CD4-positive, CD25-positive, alpha-beta regulatory T cell (primary cell): Measurements from ENCODE around the gene ZIC4. TPM values are rescaled to one million over a fixed set of nuclear protein-coding genes. Genes with fewer than 3 reads are reported as not detected.
A peak's percentile ranks its signal among the peaks of the same experiment; 100 is the strongest.

Experiments
- ATAC-seq, 2 donors: fragments of 150-1000 bp; cut with Tn5 transposase; one replicate each; pipeline ENCODE4 v1.10.0; 2021; ENCODE audit warnings: low read depth in 2 of 2, moderate number of reproducible peaks in 2 of 2, moderate library complexity in 1 of 2
- DNase-seq, 3 donors: peaks; one replicate each; pipeline versions ENCODE4 v3.0.0 to v3.0.0-alpha.2; 2012 to 2022; ENCODE audit warnings: mixed read lengths in 1 of 3
- H3K27ac ChIP-seq: one replicate; pipeline ENCODE4 v1.7.0; 2013; ENCODE audit warnings: mild to moderate bottlenecking, low read length; ENCODE audit not compliant: insufficient read depth, poor library complexity, severe bottlenecking
- H3K27me3 ChIP-seq: one replicate; pipeline ENCODE4 v1.7.0; 2013; ENCODE audit warnings: low read length; ENCODE audit not compliant: control insufficient read depth, insufficient read depth
- H3K36me3 ChIP-seq: one replicate; pipeline ENCODE4 v1.7.0; 2013; ENCODE audit warnings: mild to moderate bottlenecking, low read length, moderate library complexity; ENCODE audit not compliant: control insufficient read depth, insufficient read depth
- H3K4me1 ChIP-seq: 2 replicates; pipeline ENCODE4 v1.7.0; 2013; ENCODE audit warnings: mild to moderate bottlenecking, low read length; ENCODE audit not compliant: insufficient read depth, control insufficient read depth, poor library complexity, severe bottlenecking
- H3K4me3 ChIP-seq: one replicate; pipeline ENCODE4 v1.7.0; 2013; ENCODE audit warnings: low read depth, mild to moderate bottlenecking, low read length, moderate library complexity
- H3K9me3 ChIP-seq, 2 experiments: 1 replicate in 1 of 2; 2 replicates in 1 of 2; pipeline ENCODE4 v1.7.0; 2013; ENCODE audit warnings: low read length in 2 of 2, mild to moderate bottlenecking in 1 of 2, moderate library complexity in 1 of 2; ENCODE audit not compliant: control insufficient read depth in 2 of 2
- H3K27ac Mint-ChIP-seq, 3 donors: one replicate each; pipeline ENCODE4 v1.8.0; 2020 to 2022; ENCODE audit warnings: mild to moderate bottlenecking in 3 of 3, mixed read lengths in 3 of 3, moderate library complexity in 2 of 3
- H3K27me3 Mint-ChIP-seq: one replicate; pipeline ENCODE4 v1.8.0; 2022; ENCODE audit warnings: mild to moderate bottlenecking, mixed read lengths
- H3K36me3 Mint-ChIP-seq: one replicate; pipeline ENCODE4 v1.8.0; 2020; ENCODE audit warnings: mixed read lengths
- H3K4me1 Mint-ChIP-seq, 4 donors: one replicate each; pipeline ENCODE4 v1.8.0; 2020 to 2022; ENCODE audit warnings: mixed read lengths in 4 of 4, mild to moderate bottlenecking in 1 of 4
- H3K4me3 Mint-ChIP-seq, 4 donors: one replicate each; pipeline ENCODE4 v1.8.0; 2020 to 2022; ENCODE audit warnings: mild to moderate bottlenecking in 4 of 4, mixed read lengths in 4 of 4, moderate library complexity in 3 of 4
- H3K9me3 Mint-ChIP-seq, 7 donors: one replicate each; pipeline ENCODE4 v1.8.0; 2020 to 2022; ENCODE audit warnings: mixed read lengths in 7 of 7, mild to moderate bottlenecking in 3 of 7, moderate library complexity in 2 of 7
- polyA plus RNA-seq, 4 donors: library from polyadenylated mRNA; unstranded; fragments of 300-500 nt; fragmentation: Illumina TruSeq; gene quantifications; one replicate each; pipeline ENCODE4 v1.2.3, GENCODE V29; 2021
- total RNA-seq: library from RNA; stranded (reverse); gene quantifications from one replicate; pipeline ENCODE4 v1.2.3, GENCODE V29; 2022

ZIC4 gene
- total and polyA plus RNA-seq, 5 donors from 2014 or later = not detected

DNA sequence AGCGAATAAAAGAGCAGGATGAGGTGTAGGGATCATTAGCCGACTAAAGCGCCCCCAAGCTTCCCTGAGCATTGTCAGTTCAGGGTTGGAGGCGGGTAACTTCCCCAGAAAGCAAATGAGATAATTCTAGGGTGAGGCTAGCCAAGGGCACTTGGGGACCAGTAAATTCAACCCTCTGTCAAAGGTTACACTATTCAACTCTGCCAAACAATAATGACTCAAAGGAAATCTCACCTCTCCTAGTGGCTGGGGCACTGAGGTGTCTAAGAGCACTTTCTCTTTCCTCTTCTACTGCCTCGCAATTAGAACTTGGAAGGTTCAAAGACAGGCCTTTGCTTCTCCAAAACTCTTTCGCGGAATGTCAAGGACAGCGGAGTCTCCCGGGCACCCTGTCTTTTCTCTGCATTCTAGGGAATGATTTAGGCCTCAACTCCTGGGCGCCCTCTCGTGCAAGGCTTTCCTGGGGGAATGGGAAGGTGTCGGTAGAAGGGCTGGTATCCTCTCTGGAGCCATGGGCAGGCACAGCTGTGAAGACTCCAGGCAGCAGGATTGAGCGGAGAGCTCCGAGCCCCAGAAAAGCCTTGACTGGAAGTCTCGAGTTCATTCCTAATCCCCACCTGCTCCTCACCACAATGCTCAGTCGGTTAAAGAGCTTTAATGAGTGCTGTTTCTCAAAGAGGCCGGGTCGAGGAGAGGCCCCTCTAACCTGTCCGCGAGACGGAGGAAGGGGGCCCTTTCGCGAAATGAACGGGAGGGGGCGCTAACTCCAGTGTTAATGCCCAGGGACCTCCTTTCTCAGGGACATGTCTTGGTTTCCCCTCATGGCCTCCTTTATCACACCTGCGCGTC lies 21.9 kb downstream of the ZIC4 start:
- Mint-ChIP-seq H3K36me3 (no peaks in the 10 kb centered on the region), H3K27me3 (peaks cover 77% of the 10 kb centered on the region), H3K4me1 (peaks cover 0 to 4% (median 0%) of the 10 kb centered on the region in 4 donors), H3K27ac (no peak overlapping the region), H3K4me3 (no peak overlapping the region), H3K9me3 (peaks cover 0 to 25% (median 0%) of the 10 kb centered on the region in 7 donors)
- DNase-seq (no peak), ATAC-seq (no peak)
- no peaks in the 10 kb centered on the region for H3K36me3 ChIP-seq
- peaks cover 59% of the 10 kb centered on the region for H3K27me3 ChIP-seq
- no peak overlapping the region for H3K4me3 ChIP-seq
- H3K4me1 ChIP-seq = no peaks in the 10 kb centered on the region
- no peaks in the 10 kb centered on the region for H3K9me3 ChIP-seq
- H3K27ac ChIP-seq = no peak overlapping the region

- no peaks in the 10 kb centered on the region for H3K36me3 ChIP-seq
- DNase-seq (no peak), ATAC-seq (no peak)
- Mint-ChIP-seq H3K36me3 (no peaks in the 10 kb centered on the region), H3K9me3 (peaks cover 0 to 26% (median 0%) of the 10 kb centered on the region in 7 donors), H3K4me1 (peaks cover 0 to 4% (median 0%) of the 10 kb centered on the region in 4 donors), H3K27me3 (peaks cover 77% of the 10 kb centered on the region), H3K27ac (no peak overlapping the region), H3K4me3 (no peak overlapping the region)
- peaks cover 60% of the 10 kb centered on the region for H3K27me3 ChIP-seq
- no peaks in the 10 kb centered on the region for H3K4me1 ChIP-seq
- H3K4me3 ChIP-seq = no peak overlapping the region
- H3K27ac ChIP-seq = no peak overlapping the region
- peaks cover 0 to 3% of the 10 kb centered on the region in 2 experiments for H3K9me3 ChIP-seq
Measured at GRCh38 chr3:147383617-147384016, 22.7 kb downstream of the ZIC4 start.

GRCh38 chr3:147381596-147381995 lies 24.7 kb downstream of the ZIC4 start:
- Histone ChIP-seq H3K9me3 (peaks cover 0 to 3% of the 10 kb centered on the region in 2 experiments), H3K27ac (no peak overlapping the region), H3K4me3 (no peak overlapping the region), H3K36me3 (no peaks in the 10 kb centered on the region), H3K27me3 (peaks cover 56% of the 10 kb centered on the region), H3K4me1 (no peaks in the 10 kb centered on the region)
- H3K27ac Mint-ChIP-seq = peak overlapping the region in 1 of 3 donors; percentile 86
- no peaks in the 10 kb centered on the region for H3K4me1 Mint-ChIP-seq
- no peaks in the 10 kb centered on the region for H3K36me3 Mint-ChIP-seq
- H3K27me3 Mint-ChIP-seq = peaks cover 74% of the 10 kb centered on the region
- DNase-seq (no peak), ATAC-seq (no peak)
- H3K9me3 Mint-ChIP-seq = peaks cover 0 to 21% (median 0%) of the 10 kb centered on the region in 7 donors
- H3K4me3 Mint-ChIP-seq = no peak overlapping the region

DNA sequence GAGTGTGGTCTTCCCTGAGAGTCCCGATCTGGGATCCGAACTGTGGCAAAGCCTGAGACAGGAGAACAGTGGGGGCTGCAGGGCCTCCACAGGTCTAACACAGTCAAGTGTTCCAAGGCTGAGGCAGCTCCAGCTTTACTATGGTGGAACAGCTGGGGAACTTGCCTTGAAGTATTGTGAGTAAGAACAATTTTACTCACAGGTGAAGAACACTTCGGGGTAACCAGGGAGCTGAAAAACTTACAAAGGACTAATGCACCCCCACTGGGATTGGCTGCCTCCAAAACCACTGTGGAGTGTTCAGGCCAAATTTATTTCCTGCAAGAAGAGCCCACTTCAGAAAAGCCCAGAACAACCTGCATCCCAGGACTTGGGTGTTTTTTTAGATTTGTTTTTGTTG lies 25.4 kb downstream of the ZIC4 start:
- Mint-ChIP-seq H3K27me3 (peaks cover 69% of the 10 kb centered on the region), H3K27ac (no peak overlapping the region), H3K9me3 (peaks cover 0 to 15% (median 0%) of the 10 kb centered on the region in 7 donors), H3K4me1 (no peaks in the 10 kb centered on the region), H3K4me3 (no peak overlapping the region), H3K36me3 (no peaks in the 10 kb centered on the region)
- H3K4me3 ChIP-seq = no peak overlapping the region
- H3K4me1 ChIP-seq = no peaks in the 10 kb centered on the region
- peaks cover 53% of the 10 kb centered on the region for H3K27me3 ChIP-seq
- DNase-seq (no peak), ATAC-seq (no peak)
- H3K36me3 ChIP-seq = no peaks in the 10 kb centered on the region
- peaks cover 0 to 3% of the 10 kb centered on the region in 2 experiments for H3K9me3 ChIP-seq
- H3K27ac ChIP-seq = no peak overlapping the region

DNA sequence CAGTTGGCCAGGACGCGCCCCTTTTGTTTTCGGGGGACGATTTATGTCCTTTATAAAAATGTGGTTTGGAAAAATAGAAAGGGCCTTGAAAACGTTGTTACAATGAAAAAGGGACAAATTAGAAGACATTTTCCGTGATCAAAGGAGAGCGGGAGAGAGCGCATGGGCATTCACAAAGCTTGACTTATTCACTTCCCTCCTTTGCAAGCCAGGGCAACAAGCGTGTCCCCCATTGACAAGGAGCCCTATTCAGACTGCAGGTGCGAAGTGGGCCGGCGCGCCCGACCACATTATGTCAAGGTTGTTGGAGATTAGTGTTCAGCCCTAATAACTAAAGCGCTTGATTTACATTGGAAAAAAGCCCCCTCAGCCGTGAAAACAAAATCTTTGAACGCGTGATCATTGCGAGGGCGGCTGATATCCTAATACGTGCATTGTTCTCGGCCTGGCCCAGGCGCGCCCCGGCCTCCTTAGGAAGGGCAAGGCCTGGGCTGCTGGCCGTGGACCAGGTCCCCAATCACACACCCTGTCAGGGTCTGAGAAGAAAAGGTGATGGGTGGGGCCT lies 25.9 kb downstream of the ZIC4 start:
- ATAC-seq (no peak), DNase-seq (no peak)
- Histone ChIP-seq H3K4me1 (no peaks in the 10 kb centered on the region), H3K27me3 (peaks cover 53% of the 10 kb centered on the region), H3K27ac (no peak overlapping the region), H3K4me3 (no peak overlapping the region), H3K36me3 (no peaks in the 10 kb centered on the region), H3K9me3 (peaks cover 0 to 3% of the 10 kb centered on the region in 2 experiments)
- no peak overlapping the region for H3K27ac Mint-ChIP-seq
- H3K36me3 Mint-ChIP-seq = no peaks in the 10 kb centered on the region
- H3K27me3 Mint-ChIP-seq = peaks cover 64% of the 10 kb centered on the region
- H3K9me3 Mint-ChIP-seq = peaks cover 0 to 15% (median 0%) of the 10 kb centered on the region in 7 donors
- H3K4me3 Mint-ChIP-seq = no peak overlapping the region
- H3K4me1 Mint-ChIP-seq = no peaks in the 10 kb centered on the region

DNA sequence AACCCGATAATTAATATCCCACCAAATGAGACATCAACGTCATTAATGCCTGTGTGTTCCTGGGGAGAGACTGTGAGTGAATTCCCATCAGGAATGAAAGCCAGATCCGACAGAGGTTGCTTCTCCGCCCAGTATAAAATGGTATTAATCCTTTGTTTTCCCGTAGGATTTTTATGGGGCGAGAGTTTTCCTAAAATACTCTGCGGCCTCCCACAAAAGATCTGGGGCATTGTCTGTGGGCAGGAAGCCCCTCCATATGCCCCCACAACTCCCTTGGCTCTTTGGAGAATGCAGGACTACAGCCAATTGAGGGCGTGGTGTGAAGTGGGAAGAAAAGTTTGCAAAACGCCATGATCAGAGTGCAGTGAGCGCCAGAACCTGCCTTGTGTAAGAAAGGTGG lies 26.7 kb downstream of the ZIC4 start:
- Mint-ChIP-seq H3K4me1 (no peaks in the 10 kb centered on the region), H3K27ac (no peak overlapping the region), H3K36me3 (no peaks in the 10 kb centered on the region), H3K27me3 (peaks cover 63% of the 10 kb centered on the region), H3K4me3 (no peak overlapping the region), H3K9me3 (peaks cover 0 to 16% (median 3%) of the 10 kb centered on the region in 7 donors)
- Histone ChIP-seq H3K27ac (no peak overlapping the region), H3K4me3 (no peak overlapping the region), H3K9me3 (peaks cover 0 to 3% of the 10 kb centered on the region in 2 experiments), H3K4me1 (no peaks in the 10 kb centered on the region), H3K27me3 (peaks cover 47% of the 10 kb centered on the region), H3K36me3 (no peaks in the 10 kb centered on the region)
- DNase-seq (no peak), ATAC-seq (no peak)

DNA sequence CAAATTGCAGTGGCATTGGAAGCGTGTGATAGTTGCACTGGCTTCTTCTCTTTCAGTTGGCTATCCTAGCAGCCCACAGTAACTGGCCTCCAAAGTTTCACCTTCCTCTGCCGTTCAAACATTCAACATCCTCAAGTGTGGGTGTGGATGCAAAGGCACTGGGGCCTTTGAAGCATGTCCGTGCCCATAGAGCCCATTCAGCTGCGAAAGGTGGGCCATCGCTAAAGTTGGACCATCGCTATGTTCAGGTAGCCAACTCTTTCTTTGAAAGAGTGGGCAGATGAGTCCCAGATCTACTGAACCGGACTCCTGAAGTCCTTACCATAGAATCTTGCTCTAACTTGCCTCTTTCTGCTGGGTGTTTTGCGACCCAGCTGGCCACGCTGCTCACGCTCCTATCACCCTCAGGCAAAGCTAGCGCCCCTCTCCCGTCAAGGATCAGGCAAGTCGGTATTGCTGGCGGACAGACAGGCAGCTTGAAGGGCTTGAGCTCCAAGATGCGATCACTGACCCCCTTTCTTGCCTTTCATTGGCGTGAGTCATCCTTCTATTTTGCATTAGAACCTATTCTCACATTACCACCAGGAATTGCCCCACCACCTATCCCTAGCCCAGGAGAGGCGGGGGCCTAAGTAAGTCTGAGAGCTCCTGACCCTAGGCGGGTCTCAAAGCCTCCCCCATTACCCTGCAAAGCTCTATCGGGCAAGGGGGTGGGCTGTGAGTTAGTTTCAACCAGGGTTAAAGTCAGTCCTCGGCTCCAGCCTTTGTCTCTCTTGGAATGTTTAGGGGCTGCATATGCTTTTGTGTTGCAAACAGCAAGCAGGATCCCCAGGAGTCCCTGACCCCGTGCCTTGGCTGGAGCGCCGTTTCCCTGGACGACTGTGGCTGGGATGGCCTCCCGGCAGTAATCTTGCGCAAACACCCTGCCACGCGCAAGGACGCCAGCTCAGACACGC lies 28.7 kb downstream of the ZIC4 start:
- H3K4me1 ChIP-seq = no peaks in the 10 kb centered on the region
- H3K27me3 ChIP-seq = peaks cover 46% of the 10 kb centered on the region
- H3K9me3 Mint-ChIP-seq = peaks cover 0 to 16% (median 5%) of the 10 kb centered on the region in 7 donors
- H3K27ac Mint-ChIP-seq = no peak overlapping the region
- no peaks in the 10 kb centered on the region for H3K36me3 Mint-ChIP-seq
- peaks cover 0 to 3% of the 10 kb centered on the region in 2 experiments for H3K9me3 ChIP-seq
- no peaks in the 10 kb centered on the region for H3K4me1 Mint-ChIP-seq
- DNase-seq (no peak), ATAC-seq (no peak)
- no peaks in the 10 kb centered on the region for H3K36me3 ChIP-seq
- H3K27me3 Mint-ChIP-seq = peaks cover 72% of the 10 kb centered on the region
- H3K4me3 Mint-ChIP-seq = no peak overlapping the region
- H3K27ac ChIP-seq = no peak overlapping the region
- H3K4me3 ChIP-seq = no peak overlapping the region
